NCI-H345 (cell line): ENCODE measurements around the gene SPAG8.

Experiments
- DNase-seq: peaks from one replicate; lab custom pipeline; 2025; lab: John Stamatoyannopoulos, UW

Gene SPAG8

GRCh38 chr9:35771534-35771933 lies 40.5 kb downstream of the SPAG8 start:
- DNase-seq: peak; percentile 64

- no peak for DNase-seq
These were observed 41.0 kb downstream of the SPAG8 start for GRCh38 chr9:35771075-35771433.

GRCh38 chr9:35769763-35770162 lies 42.3 kb downstream of the SPAG8 start:
- DNase-seq: no peak

- no peak for DNase-seq
These were observed 44.6 kb downstream of the SPAG8 start for GRCh38 chr9:35767458-35767857.

GRCh38 chr9:35766997-35767396 lies 45.1 kb downstream of the SPAG8 start:
- DNase-seq: no peak

- DNase-seq: no peak
These were observed 48.3 kb downstream of the SPAG8 start for GRCh38 chr9:35763803-35764202.

GRCh38 chr9:35763181-35763580 lies 48.9 kb downstream of the SPAG8 start:
- DNase-seq: no peak

- no peak for DNase-seq
These were observed 51.4 kb downstream of the SPAG8 start for GRCh38 chr9:35760651-35761050.

GRCh38 chr9:35759795-35760194 lies 52.3 kb downstream of the SPAG8 start:
- DNase-seq: no peak
